T-helper 2 cell treated with Interferon-gamma antibody and Interleukin-4, amounts not matched to agents 5 μg/mL and 100 μg/mL, for 36 hours (primary cell): ENCODE data around the gene DLX2.
"Not testable (repeated sequence)": the region's sequence is repeated elsewhere in the genome, so short reads cannot be mapped to it uniquely, and the experiment has no call there.

Experiments used
- DNase-seq: peaks from one replicate; pipeline ENCODE4 v3.0.0; 2021; ENCODE audit warnings: low spot score
- H3K27ac Mint-ChIP-seq: one replicate; pipeline ENCODE4 v1.8.0; 2021; ENCODE audit warnings: mild to moderate bottlenecking, mixed read lengths
- H3K27me3 Mint-ChIP-seq: one replicate; pipeline ENCODE4 v1.8.0; 2021; ENCODE audit warnings: low read depth, mixed read lengths
- H3K36me3 Mint-ChIP-seq: one replicate; pipeline ENCODE4 v1.8.0; 2021; ENCODE audit warnings: low read depth, mixed read lengths
- H3K4me1 Mint-ChIP-seq: one replicate; pipeline ENCODE4 v1.8.0; 2021; ENCODE audit warnings: low read depth, mixed read lengths
- H3K4me3 Mint-ChIP-seq: one replicate; pipeline ENCODE4 v1.8.0; 2022; ENCODE audit warnings: mild to moderate bottlenecking, moderate library complexity, mixed read lengths
- H3K9me3 Mint-ChIP-seq: one replicate; pipeline ENCODE4 v1.8.0; 2021; ENCODE audit warnings: mixed read lengths

Gene DLX2

GRCh38 chr2:172116107-172116506, 13.4 kb upstream of the DLX2 start:
- Mint-ChIP-seq H3K4me3 (no peak overlapping the region), H3K9me3 (no peaks in the 10 kb centered on the region), H3K4me1 (no peaks in the 10 kb centered on the region), H3K27me3 (peaks cover 37% of the 10 kb centered on the region), H3K36me3 (no peaks in the 10 kb centered on the region), H3K27ac (no peak overlapping the region)
- DNase-seq, result no peak

GRCh38 chr2:172114579-172114978, 11.9 kb upstream of the DLX2 start:
- no peak for DNase-seq
- H3K27me3 Mint-ChIP-seq, result peaks cover 39% of the 10 kb centered on the region
- no peak overlapping the region for H3K27ac Mint-ChIP-seq
- H3K9me3 Mint-ChIP-seq, result no peaks in the 10 kb centered on the region
- no peaks in the 10 kb centered on the region for H3K36me3 Mint-ChIP-seq
- no peaks in the 10 kb centered on the region for H3K4me1 Mint-ChIP-seq
- no peak overlapping the region for H3K4me3 Mint-ChIP-seq

- DNase-seq, H3K4me1 Mint-ChIP-seq, H3K4me3 Mint-ChIP-seq, H3K27ac Mint-ChIP-seq, H3K9me3 Mint-ChIP-seq, H3K36me3 Mint-ChIP-seq: not testable (repeated sequence)
- H3K27me3 Mint-ChIP-seq, result peaks cover 42% of the 10 kb centered on the region
These were observed 11.5 kb upstream of the DLX2 start for GRCh38 chr2:172114176-172114575.

- Mint-ChIP-seq H3K9me3 (no peaks in the 10 kb centered on the region), H3K4me1 (no peaks in the 10 kb centered on the region), H3K36me3 (no peaks in the 10 kb centered on the region), H3K27me3 (peaks cover 39% of the 10 kb centered on the region), H3K4me3 (no peak overlapping the region), H3K27ac (no peak overlapping the region)
- DNase-seq, result no peak
These were observed 10.9 kb upstream of the DLX2 start for GRCh38 chr2:172113617-172114016.

- no peak overlapping the region for H3K4me3 Mint-ChIP-seq
- peaks cover 67% of the 10 kb centered on the region for H3K27me3 Mint-ChIP-seq
- peaks cover 3% of the 10 kb centered on the region for H3K36me3 Mint-ChIP-seq
- DNase-seq, result no peak
- H3K4me1 Mint-ChIP-seq, result peaks cover 13% of the 10 kb centered on the region
- H3K27ac Mint-ChIP-seq, result no peak overlapping the region
- no peaks in the 10 kb centered on the region for H3K9me3 Mint-ChIP-seq
These were observed 7.5 kb upstream of the DLX2 start for GRCh38 chr2:172109988-172110811.

GRCh38 chr2:172109256-172109987, 6.7 kb upstream of the DLX2 start:
- Mint-ChIP-seq H3K4me1 (peaks cover 15% of the 10 kb centered on the region), H3K4me3 (no peak overlapping the region), H3K36me3 (peaks cover 5% of the 10 kb centered on the region), H3K9me3 (no peaks in the 10 kb centered on the region), H3K27me3 (peaks cover 69% of the 10 kb centered on the region), H3K27ac (no peak overlapping the region)
- DNase-seq, result no peak

- H3K4me1 Mint-ChIP-seq, result peaks cover 22% of the 10 kb centered on the region
- H3K27me3 Mint-ChIP-seq, result peaks cover 74% of the 10 kb centered on the region
- H3K4me3 Mint-ChIP-seq, result no peak overlapping the region
- DNase-seq, result no peak
- no peaks in the 10 kb centered on the region for H3K9me3 Mint-ChIP-seq
- peaks cover 5% of the 10 kb centered on the region for H3K36me3 Mint-ChIP-seq
- no peak overlapping the region for H3K27ac Mint-ChIP-seq
These were observed 5.9 kb upstream of the DLX2 start for GRCh38 chr2:172108587-172108930.

- H3K36me3 Mint-ChIP-seq, result peaks cover 5% of the 10 kb centered on the region
- peaks cover 24% of the 10 kb centered on the region for H3K4me1 Mint-ChIP-seq
- H3K27ac Mint-ChIP-seq, result no peak overlapping the region
- H3K27me3 Mint-ChIP-seq, result peaks cover 74% of the 10 kb centered on the region
- no peak for DNase-seq
- H3K9me3 Mint-ChIP-seq, result no peaks in the 10 kb centered on the region
- H3K4me3 Mint-ChIP-seq, result peak overlapping the region; percentile 56
These were observed 5.2 kb upstream of the DLX2 start for GRCh38 chr2:172107690-172108586.

- Mint-ChIP-seq H3K36me3 (peaks cover 5% of the 10 kb centered on the region), H3K27ac (no peak overlapping the region), H3K27me3 (peaks cover 84% of the 10 kb centered on the region), H3K4me1 (peaks cover 35% of the 10 kb centered on the region), H3K4me3 (peak overlapping the region; percentile 54), H3K9me3 (no peaks in the 10 kb centered on the region)
- no peak for DNase-seq
These were observed 3.6 kb upstream of the DLX2 start for GRCh38 chr2:172106108-172106961.

GRCh38 chr2:172105471-172106107, 2.9 kb upstream of the DLX2 start:
- Mint-ChIP-seq H3K27ac (no peak overlapping the region), H3K4me3 (peak overlapping the region; percentile 54), H3K36me3 (peaks cover 5% of the 10 kb centered on the region), H3K27me3 (peaks cover 88% of the 10 kb centered on the region), H3K9me3 (no peaks in the 10 kb centered on the region), H3K4me1 (peaks cover 36% of the 10 kb centered on the region)
- no peak for DNase-seq

- peak overlapping the region; percentile 82 for H3K4me3 Mint-ChIP-seq
- no peaks in the 10 kb centered on the region for H3K9me3 Mint-ChIP-seq
- peak overlapping the region; percentile 4 for H3K27ac Mint-ChIP-seq
- H3K27me3 Mint-ChIP-seq, result peaks cover 84% of the 10 kb centered on the region
- H3K36me3 Mint-ChIP-seq, result peaks cover 6% of the 10 kb centered on the region
- DNase-seq, result peak; percentile 64
- peaks cover 37% of the 10 kb centered on the region for H3K4me1 Mint-ChIP-seq
These were observed 972 bp upstream of the DLX2 start for GRCh38 chr2:172103471-172104272.

- Mint-ChIP-seq H3K27ac (peak overlapping the region; percentile 49), H3K9me3 (no peaks in the 10 kb centered on the region), H3K4me3 (peak overlapping the region; percentile 84), H3K4me1 (peaks cover 36% of the 10 kb centered on the region), H3K36me3 (peaks cover 6% of the 10 kb centered on the region), H3K27me3 (peaks cover 85% of the 10 kb centered on the region)
- no peak for DNase-seq
These were observed 794 bp downstream of the DLX2 start for GRCh38 chr2:172101821-172102390.
